ENCODE data around the gene SEPTIN5.

The SEPTIN5 gene

DNA sequence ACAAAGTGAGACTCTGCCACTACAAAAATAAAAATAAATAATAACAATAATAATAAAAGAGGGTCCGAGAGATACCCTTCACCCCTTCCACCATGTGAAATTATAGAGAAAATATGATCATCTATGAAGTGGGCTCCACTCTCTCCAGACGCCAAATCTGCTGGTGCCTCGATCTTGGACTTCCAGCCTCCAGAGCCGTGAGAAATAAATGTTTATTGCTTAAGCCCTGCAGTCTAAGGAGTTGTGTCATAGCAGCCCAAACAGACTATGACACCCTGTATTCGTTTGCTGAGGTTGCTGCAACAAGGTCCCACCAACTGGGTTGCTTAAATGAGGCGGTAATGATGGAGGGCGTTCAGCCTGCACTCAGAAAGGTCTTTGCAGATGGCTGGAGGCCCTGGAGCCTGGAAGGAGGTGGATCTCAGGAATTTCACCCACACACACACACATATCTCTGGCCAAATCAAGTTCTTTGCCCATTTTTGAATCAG is 7.6 kb upstream of the SEPTIN5 start:
- DNase-seq: no peak

- no peak for DNase-seq
Measured at GRCh38 chr22:19707347-19708290, 6.7 kb upstream of the SEPTIN5 start.

GRCh38 chr22:19708321-19709011 is 5.8 kb upstream of the SEPTIN5 start:
- DNase-seq: no peak

DNA sequence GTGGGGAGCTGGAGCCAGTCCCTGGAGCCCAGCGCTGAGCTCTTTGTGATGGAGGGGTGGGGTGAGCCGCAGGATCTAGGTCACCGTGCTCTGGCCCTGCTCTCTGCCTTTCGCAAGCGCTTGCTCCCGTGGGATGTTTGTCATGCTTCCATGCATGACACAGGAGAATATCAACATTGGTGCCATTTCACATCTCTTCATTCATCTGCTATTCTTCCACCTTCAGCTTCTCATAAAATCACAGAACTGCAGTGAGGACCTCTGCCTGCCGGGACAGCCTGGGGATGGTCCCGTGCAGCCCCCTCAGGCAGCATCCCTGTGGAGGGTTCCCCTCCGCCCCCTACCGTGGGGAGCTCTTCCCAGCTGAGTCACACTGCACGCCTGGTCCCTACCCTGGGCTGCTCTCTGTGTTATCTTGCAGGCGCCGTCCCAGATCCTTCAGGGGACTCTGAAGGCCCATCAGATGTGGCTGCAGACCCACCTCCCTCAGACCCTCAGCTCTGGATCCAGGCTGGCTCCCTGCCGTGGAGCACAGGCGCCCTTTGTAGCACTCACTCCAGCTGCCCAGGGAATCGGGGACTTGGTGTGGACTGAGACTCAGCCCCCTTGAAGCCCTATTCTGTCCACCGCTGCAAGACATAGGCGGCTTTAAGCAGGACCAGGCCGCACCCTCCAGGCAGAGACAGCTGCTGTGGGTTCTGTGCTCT is 5.1 kb upstream of the SEPTIN5 start:
- DNase-seq: no peak

- no peak for DNase-seq
Measured at GRCh38 chr22:19710020-19710768, 4.1 kb upstream of the SEPTIN5 start.

- no peak for DNase-seq
Measured at GRCh38 chr22:19710769-19711106, 3.6 kb upstream of the SEPTIN5 start.

DNA sequence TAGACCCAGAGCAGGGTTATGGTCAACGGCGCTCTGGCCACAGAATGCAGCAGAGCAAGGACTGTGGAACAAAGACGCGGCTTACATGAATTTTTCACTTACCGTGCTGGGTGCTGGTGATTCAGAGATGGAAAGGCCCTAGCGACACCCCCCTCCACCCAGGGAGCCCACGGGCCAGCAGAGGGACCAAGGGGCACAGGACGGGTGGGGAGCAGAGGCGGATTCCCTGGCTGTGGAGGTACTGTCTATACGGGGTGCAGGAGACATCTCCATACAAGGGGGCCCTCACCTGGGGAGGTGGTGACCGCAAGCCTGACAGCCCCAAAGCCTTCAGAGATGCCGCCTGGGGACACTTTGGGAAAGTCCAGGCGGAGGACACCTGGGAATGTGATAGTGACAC is 1.1 kb upstream of the SEPTIN5 start:
- no peak for DNase-seq

- DNase-seq: no peak
Measured at GRCh38 chr22:19713650-19714311, 522 bp upstream of the SEPTIN5 start.

GRCh38 chr22:19715188-19715930 is 1.1 kb downstream of the SEPTIN5 start:
- DNase-seq: no peak

GRCh38 chr22:19716041-19716828 is 1.9 kb downstream of the SEPTIN5 start:
- DNase-seq: no peak

DNA sequence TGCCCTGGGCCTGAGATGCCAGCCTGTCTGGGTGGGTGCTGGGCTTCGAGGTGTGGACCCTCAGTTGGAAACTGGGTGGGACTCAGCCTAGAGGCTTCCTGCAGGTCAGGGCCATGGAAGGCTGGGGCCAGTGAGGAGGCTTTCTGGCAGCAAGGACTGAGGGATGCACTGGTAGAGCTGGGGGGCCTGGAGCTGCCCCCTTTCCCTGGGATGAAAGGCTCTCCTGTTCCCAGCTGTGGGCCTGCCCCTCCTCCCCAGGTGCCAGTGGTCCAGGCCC is 2.5 kb downstream of the SEPTIN5 start:
- no peak for DNase-seq

DNA sequence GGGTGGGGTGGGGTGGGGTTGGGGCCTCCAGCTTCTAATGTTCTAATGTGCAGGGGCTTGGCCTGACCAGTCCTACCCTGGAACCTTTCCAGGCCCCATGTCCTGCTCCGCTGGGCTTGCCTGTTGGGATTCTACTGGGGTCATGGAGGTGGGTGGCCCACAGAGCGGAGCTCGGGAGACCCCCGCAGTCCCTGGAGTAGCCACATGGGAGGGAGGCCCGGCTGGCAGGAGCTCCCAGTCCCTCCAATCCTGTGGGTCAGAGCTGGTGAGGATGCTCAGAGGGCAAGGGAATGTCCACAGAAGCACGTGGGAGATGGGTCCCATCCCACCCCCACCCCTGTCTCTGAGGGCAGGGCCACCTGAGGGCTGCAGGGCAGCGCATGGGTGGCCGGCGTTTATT is 2.9 kb downstream of the SEPTIN5 start:
- DNase-seq: no peak

DNA sequence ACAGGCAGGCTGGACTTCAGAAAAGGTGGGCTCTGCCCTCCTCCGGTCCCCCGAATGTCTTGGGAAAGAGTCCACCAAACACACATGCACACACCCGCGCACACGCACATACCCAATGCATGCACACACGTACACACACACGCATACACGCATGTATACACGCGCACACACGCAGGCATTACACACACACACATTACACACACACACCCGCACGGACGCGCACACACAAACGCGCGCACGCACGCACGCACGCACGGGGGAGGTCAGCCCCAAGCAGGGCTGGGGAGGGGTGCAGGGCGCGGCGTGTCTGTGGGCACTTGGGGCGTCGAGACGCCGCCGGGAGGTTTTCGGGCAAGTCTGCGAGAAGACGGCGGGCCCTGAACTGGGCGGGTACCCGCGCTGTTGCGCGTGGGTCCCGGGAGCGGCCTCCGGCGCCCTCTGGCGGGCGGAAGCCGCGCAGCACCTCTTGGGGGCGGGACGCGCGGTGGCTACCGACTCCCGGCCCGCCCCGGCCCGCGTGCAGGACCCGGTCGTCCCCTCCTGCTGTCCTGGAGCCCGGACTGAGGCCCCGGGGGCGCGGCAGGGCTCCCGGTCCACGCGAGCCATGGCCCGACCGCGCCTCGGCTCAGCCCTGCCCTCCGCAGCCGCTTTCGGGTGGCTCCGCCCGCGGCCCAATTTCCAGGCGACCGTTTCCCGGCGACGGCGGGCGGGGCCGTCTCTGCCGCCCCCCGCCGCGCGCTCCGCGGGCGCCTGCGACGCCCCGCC is 3.6 kb downstream of the SEPTIN5 start:
- peak; percentile 60 to 82 (median 64) for DNase-seq

- DNase-seq: no peak
Measured at GRCh38 chr22:19718456-19719049, 4.2 kb downstream of the SEPTIN5 start.

DNA sequence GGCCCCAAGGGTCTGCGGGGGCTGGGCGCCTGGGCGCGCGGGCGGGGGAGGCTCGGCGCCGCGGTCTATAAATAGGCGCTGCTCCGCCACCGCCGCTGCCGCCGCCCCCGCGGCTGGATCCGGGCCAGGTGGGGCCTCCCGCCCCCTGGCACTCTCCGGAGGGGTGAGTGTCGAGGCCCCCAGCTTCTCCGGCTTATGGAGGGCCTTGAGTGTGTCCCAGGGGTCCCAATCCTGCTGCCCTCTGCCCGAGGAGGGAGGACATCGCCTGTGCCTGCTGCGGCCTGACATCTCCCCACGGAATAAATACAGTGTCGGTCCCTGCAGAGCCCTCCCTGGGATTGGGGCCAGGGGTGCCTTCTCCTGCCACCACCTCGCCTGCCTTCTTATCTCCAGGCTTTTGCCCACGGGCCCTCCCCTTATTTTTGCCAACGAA is 4.8 kb downstream of the SEPTIN5 start:
- DNase-seq: no peak

DNA sequence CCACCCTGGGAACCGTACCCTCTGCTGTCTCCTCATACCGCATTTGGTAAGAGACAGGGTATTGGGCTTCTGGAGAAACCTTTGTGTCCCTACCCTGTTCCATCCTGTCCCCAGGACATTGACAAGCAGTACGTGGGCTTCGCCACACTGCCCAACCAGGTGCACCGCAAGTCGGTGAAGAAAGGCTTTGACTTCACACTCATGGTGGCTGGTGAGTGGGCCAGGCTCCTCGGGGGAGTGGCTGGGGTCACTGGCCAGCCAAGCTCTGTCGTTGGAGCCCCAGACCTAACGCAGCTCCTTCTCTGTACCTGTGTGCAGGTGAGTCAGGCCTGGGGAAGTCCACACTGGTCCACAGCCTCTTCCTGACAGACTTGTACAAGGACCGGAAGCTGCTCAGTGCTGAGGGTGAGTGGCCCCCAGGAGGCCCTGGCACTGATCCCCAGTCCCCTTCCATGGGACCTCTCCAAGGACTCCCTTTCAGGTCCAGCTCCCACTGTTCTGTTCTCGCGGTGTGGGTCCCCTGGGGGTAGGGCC is 5.3 kb downstream of the SEPTIN5 start:
- DNase-seq: no peak

GRCh38 chr22:19720150-19720827 is 6.0 kb downstream of the SEPTIN5 start:
- DNase-seq: no peak

DNA sequence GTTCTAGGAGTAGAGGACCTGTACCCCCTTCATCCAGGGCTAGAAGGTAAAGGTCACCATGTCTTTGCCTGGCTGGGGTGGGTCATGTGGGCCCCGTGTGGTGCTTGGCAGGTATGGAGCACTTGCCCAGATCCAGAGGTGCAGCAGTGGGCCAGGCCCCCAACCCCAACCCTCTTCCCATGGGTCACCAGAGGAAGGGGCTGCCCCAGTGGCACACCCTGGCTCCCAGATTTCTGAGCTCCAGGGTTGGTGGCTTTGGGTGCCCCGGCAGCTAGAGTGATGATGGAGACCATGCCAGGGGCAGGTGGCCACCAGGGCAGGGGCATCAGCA is 6.7 kb downstream of the SEPTIN5 start:
- no peak for DNase-seq
